Stimulated activated CD4-positive, alpha-beta T cell treated with anti-CD3 and anti-CD28 coated beads, Interleukin-2, amount 100 ng/mL, for 24 hours (primary cell): ENCODE data around the gene HSP90B1.
A peak's percentile ranks its signal among the peaks of the same experiment; 100 is the strongest.

ENCODE experiments used
- DNase-seq, 2 donors: peaks; one replicate each; pipeline ENCODE4 v3.0.0-alpha.2; 2020

Gene HSP90B1

GRCh38 chr12:103930787-103931735 is 851 bp downstream of the HSP90B1 start:
- DNase-seq: peak; percentile 39 to 54

DNA sequence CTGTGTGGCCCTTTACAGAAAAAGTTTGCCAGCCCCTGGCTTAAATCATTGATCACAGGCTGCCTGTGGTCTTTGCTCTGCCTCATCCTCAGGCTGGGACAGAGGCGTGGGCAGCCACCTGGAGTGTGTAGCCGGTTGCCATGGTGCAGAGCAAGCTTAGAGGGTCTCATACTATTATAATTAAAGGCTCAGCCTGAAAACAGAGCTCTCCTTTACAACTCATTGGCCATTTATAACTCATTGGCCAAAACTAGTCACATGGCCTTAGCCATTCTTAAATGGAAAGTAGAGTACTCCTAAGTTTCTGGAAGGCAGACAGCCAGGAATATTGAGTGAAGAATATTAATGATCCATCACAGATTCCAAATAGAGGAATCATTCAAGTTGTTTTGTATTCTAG is 3.0 kb downstream of the HSP90B1 start:
- no peak for DNase-seq

DNA sequence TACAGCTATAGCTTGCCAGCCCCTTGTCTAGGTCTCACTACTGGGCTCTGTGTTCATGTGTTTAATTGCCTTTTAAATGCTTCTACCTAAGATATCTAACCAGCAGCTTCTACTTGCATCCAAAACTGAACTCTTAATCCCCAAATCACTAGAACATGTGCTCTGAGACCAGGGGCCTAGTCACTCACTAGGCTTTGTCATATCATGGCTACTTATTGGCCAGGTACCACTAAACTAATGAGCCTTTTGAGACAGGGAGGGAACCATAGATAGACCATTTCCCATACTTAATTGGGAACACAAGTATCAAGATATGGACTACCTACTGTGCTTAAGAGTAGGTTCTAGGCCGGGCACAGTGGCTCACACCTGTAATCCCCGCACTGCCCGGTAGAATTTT is 6.5 kb downstream of the HSP90B1 start:
- DNase-seq: no peak

GRCh38 chr12:103944964-103945363 is 14.8 kb downstream of the HSP90B1 start:
- DNase-seq: no peak

GRCh38 chr12:103947871-103948555 is 17.8 kb downstream of the HSP90B1 start:
- no peak for DNase-seq

DNA sequence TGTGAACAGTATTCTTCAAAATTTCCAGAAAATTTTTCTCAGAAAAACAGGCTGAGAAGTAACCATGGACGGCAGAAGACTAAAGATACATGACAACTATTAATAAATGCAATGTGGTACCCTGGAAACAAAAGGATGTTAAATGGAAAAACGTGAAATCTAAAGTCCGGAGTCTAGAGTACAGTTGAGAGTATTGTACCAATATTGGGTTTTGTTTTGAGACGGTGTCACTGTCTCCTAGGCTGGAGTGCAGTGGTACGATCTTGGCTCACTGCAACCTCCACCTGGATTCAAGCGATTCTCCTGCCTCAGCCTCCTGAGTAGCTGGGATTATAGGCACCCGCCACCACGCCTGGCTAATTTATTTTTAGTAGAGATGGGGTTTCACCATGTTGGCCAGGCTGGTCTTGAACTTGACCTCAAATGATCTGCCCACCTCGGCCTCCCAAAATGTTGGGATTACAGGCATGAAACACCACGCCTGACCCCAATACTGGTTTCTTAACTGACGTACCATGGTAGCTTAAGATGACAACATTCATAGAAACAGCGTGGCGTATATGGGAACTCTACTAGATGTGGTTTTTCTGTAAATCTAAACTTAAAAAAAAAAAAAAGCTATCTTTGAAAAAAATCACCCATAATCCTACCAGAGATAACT is 18.7 kb downstream of the HSP90B1 start:
- no peak for DNase-seq

GRCh38 chr12:103952497-103952896 is 22.3 kb downstream of the HSP90B1 start:
- no peak for DNase-seq

GRCh38 chr12:103955811-103956508 is 25.8 kb downstream of the HSP90B1 start:
- no peak for DNase-seq

DNA sequence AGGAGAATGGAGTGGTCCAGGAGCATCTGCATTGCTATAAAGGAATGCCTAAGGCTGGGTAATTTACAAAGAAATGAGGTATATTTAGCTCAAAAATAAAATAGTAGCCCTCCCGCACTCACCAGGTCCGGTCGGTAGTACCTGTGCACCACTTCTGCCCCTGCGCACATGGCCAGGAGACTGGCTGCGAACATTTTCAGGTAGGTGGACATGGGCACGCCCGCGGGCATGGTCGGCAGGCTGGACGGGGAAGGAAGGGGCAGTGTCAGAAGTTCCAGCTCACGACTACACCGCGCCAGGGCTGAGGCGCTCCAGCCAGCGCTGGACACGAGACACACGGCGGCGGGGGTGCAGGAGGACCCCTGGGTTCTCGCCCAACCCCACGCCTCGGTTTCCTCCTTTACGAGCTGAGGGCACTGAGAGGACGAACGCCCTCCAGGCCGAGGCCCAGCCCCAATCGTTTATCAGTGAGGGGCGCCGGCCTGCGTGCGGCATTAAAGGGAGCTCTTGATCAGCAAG is 26.4 kb downstream of the HSP90B1 start:
- DNase-seq: peak in 1 of 2 donors; percentile 29

DNA sequence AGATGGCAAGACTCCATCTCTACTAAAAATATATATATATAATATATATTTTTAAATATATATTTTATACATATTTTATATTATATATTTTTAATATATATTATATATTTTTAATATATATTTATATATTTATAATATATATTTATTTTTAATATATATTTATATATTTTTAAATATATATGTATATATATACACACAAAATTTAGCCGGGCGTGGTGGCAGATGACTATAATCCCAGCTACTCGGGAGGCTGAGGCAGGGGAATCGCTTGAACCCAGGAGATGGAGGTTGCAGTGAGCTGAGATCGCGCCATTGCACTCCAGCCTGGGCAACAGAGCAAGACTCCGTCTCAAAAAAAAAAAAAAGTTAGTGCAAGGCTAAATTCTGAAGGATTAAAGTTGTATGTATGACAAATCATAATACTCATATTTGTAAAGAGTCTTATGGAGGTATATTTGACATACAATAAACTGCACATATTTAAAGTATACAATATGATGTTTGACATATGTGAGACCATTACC is 27.7 kb downstream of the HSP90B1 start:
- no peak for DNase-seq

GRCh38 chr12:103958621-103959020 is 28.4 kb downstream of the HSP90B1 start:
- DNase-seq: no peak

DNA sequence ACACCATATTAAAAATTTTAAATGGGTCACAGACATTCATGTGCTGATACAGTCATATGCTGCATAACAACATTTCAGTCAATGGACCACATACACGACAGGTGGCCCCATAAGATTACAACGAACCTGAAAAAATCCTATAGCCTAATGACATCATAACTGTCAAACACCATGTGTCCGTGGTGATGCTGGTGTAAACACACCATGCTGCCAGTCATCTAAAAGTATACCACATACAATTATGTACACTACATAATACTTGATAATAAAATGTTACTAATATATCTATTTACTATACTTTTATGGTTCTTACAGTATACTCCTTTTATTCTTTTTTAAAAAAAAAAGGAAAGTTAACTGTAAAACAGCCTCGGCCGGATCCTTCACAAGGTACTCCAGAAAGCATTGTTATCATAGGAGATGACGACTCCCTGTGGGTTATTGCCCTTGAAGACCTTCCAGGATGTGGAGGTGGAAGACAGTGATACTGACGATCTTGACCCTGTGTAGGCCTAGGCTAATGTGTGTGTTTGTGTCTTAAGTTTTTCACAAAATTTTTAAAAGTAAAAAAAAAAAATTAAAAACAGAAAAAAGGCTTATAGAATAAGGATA is 30.5 kb downstream of the HSP90B1 start:
- no peak for DNase-seq

- no peak for DNase-seq
Measured at GRCh38 chr12:103962493-103962892, 32.3 kb downstream of the HSP90B1 start.

DNA sequence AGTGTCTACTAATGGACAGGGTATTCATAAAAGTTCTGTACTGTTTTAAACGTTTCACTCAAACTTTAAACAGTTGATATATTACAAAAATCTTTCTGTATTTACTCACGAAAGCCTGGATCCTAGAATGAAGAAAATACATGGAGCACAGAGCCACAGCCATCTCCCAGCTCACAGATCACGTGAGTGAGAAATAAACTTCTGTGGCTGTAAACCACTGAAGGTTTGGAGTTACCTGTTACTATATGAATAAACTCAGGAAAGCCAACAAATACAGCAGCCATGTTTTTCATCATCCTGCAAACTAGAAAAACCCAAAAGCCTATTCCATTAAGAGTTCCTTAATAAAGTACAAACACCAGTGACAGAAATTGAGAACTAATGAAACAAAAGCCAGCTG is 34.6 kb downstream of the HSP90B1 start:
- no peak for DNase-seq

DNA sequence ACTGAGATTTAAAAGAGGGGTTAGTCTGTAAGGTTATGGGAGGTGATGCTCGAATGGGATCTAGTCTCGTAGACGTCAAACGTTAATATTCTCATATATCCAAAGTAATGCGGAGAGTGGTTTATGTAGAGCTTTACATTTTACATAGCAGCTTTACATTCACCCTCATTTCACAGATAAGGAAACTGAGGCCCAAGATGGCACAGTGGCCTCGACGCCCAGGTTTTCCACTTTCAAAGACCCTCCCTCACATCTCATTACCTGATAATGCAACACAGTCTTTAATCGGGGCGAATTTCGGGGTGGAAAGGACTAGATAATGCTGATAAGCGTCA is 35.0 kb downstream of the HSP90B1 start:
- DNase-seq: no peak

DNA sequence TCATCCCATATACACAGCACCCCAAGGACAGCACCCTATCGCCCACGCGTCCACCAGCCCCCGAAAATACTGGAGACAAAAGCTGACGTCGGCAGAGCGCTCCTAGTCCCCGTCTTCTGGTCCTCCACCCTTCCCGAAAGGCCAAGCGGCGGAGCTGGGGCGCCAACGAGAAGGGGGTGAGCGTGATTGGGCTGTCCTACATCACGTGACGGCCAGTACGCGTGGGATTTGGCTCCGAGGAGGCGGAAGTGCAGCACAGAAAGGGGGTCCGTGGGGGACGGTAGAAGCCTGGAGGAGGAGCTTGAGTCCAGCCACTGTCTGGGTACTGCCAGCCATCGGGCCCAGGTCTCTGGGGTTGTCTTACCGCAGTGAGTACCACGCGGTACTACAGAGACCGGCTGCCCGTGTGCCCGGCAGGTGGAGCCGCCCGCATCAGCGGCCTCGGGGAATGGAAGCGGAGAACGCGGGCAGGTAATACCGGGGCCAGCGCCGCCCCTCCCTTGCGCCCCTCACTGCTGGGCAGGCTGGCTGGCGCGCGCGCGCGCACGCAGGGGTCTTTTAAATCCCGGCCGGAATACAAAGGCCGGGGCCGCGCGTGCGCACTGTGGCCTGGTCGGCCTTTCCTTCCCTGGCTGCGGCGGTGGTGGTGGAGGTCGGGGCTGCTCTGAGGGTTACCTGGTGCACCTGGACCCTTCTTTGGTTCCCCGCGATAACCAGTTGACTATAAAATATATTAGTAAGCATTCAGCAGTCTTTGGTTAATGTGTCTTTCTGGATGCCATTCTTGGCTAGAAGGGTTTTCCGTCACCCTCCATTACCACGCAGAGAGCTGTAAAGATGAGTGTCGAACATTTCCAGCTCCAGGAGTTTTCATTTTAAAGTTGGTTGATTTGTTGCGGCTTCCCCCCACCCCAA is 35.6 kb downstream of the HSP90B1 start, which contains the start of gene TDG:
TSS of gene TDG (plus strand) at position 283 of the 915 bp plus-strand sequence. CDS start at position 449, 166 bp downstream.
- peak; percentile 94 to 98 for DNase-seq

GRCh38 chr12:103966736-103967135 is 36.5 kb downstream of the HSP90B1 start:
- DNase-seq: no peak

GRCh38 chr12:103969391-103969790 is 39.2 kb downstream of the HSP90B1 start:
- DNase-seq: no peak

- no peak for DNase-seq
Measured at GRCh38 chr12:103973909-103974308, 43.7 kb downstream of the HSP90B1 start.

DNA sequence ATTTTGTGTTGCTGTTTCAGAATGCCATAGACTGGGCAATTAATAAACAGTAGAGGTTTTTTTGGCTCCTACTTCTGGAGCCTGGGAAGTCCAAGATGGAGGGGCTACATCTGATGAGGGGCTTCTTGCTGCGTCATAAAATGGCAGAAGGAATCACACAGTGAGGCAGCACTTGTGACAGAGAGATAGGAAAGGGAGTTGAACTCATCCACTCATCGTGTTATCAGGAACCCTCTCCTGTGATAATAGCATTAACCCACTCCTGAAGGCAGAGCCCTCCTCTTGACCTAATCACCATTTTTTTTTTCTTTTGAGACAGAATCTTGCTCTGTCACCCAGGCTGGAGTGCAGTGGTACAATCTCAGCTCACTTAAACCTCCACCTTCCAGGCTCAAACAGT is 45.2 kb downstream of the HSP90B1 start:
- DNase-seq: no peak
